Measurements from ENCODE around the gene DUSP18. TPM values are rescaled to one million over a fixed set of nuclear protein-coding genes. Genes with fewer than 3 reads are reported as not detected.
A peak's percentile ranks its signal among the peaks of the same experiment; 100 is the strongest.

Gene DUSP18
- total and polyA plus RNA-seq, 2 of the 4 experiments (the other 2 are of a cell fraction) = 14.9 TPM

GRCh38 chr22:30695871-30696655, 28.4 kb upstream of the DUSP18 start:
- Histone ChIP-seq H3K4me1 (ENCODE audit: control insufficient read depth, insufficient read depth, low read length) (peaks cover 3% of the 10 kb centered on the region; the same call in 1 of the 2 replicates), H3K23ac (ENCODE audit: low read depth, low read length) (no peak overlapping the region), H2BK20ac (ENCODE audit: low read depth, low read length) (no peak overlapping the region), H3K9me3 (ENCODE audit: control insufficient read depth, insufficient read depth, low read length) (no peaks in the 10 kb centered on the region), H3K14ac (replicated peaks; ENCODE audit: low read depth, low read length) (no peak overlapping the region), H4K91ac (ENCODE audit: insufficient read depth, low read depth, low read length) (no peak overlapping the region), H3K4me3 (ENCODE audit: insufficient read depth, low read depth, low read length) (no peak overlapping the region), H3K27ac (ENCODE audit: insufficient read depth, low read length) (no peak overlapping the region), H2BK15ac (ENCODE audit: low read depth, low read length) (no peak overlapping the region), H4K8ac (ENCODE audit: low read depth in 2 of 2, low read length in 2 of 2) (no peak overlapping the region), H2BK5ac (ENCODE audit: low read depth, low read length, poor library complexity, severe bottlenecking) (no peak overlapping the region), H4K20me1 (ENCODE audit: insufficient read depth, low read length) (no peaks in the 10 kb centered on the region), H3K4me2 (ENCODE audit: low read depth, low read length) (no peak overlapping the region), H2BK120ac (ENCODE audit: low read depth, low read length) (no peak overlapping the region), H3K9ac (ENCODE audit: low read depth, low read length) (no peak overlapping the region), H3K9me1 (ENCODE audit: insufficient read depth, low read length) (0 out of 2 replicates have a peak, but pooled peaks cover 2% of the 10 kb centered on the region), H2AK5ac (ENCODE audit: low read depth, low read length) (no peak overlapping the region), H3K27me3 (ENCODE audit: control insufficient read depth, insufficient read depth, low read length) (no peaks in the 10 kb centered on the region; the same call in 1 of the 2 replicates), H4K5ac (ENCODE audit: low read depth, low read length) (no peak overlapping the region), H2AK9ac (replicated peaks; ENCODE audit: low read depth, low read length, poor library complexity) (peak overlapping the region; percentile 2), H3K36me3 (ENCODE audit: control insufficient read depth, insufficient read depth, low read length) (no peaks in the 10 kb centered on the region), H3K79me1 (ENCODE audit: low read depth in 1 of 2, low read length in 2 of 2) (no peaks in the 10 kb centered on the region; a peak in 1 of 4 replicates), H3K18ac (ENCODE audit: low read depth, low read length) (no peak overlapping the region), H3K4ac (ENCODE audit: low read depth, low read length) (no peak overlapping the region), H3K56ac (ENCODE audit: extremely low read depth, insufficient read depth, low read length) (no peak overlapping the region), H2AFZ (replicated peaks; ENCODE audit: low read length, poor library complexity) (no peak overlapping the region)
- in situ Hi-C loops (cut with MboI; ENCODE audit: low sequenced_read_pairs) = no loop called here
- DNase-seq (no peak), ATAC-seq (ENCODE audit: low read depth) (no peak)
- intact Hi-C loops (cut with micrococcal nuclease) = no loop called here
- WGBS, 2 experiments (ENCODE audit: extremely low coverage in 2 of 2, insufficient read length in 1 of 2) = 100% methylated on average over 2 of the region's 7 CpGs; no CpG with 5 or more reads in 1 of the 2 experiments
- CTCF ChIA-PET = no interaction called here
- dilution Hi-C loops (cut with HindIII; ENCODE audit: low sequenced_read_pairs, unreplicated experiment) = no loop called here
- POLR2A ChIA-PET (ENCODE audit: unreplicated experiment) = no interaction called here
- BruUV-seq (replicated peaks) = no TSS peak
- TF ChIP-seq NFE2L2 (IDR thresholded peaks at IDR 0.05; ENCODE audit: low read depth, low read length) (no peak), FOS (IDR thresholded peaks at IDR 0.05; ENCODE audit: low read depth, low read length) (no peak), MAFK (IDR thresholded peaks at IDR 0.05; ENCODE audit: low read depth, low read length) (no peak), RFX5 (IDR thresholded peaks at IDR 0.05; ENCODE audit: low read depth, low read length) (no peak), RAD21 (IDR thresholded peaks at IDR 0.05; ENCODE audit: low read length) (no peak), CHD1 (IDR thresholded peaks at IDR 0.05; ENCODE audit: low read depth, low read length) (no peak), RCOR1 (IDR thresholded peaks at IDR 0.05; ENCODE audit: insufficient replicate concordance, low read length) (no peak), MAZ (IDR thresholded peaks at IDR 0.05; ENCODE audit: borderline replicate concordance, low read depth, low read length) (no peak), CEBPB (IDR thresholded peaks at IDR 0.05; ENCODE audit: low read depth, low read length) (no peak), POLR2A (IDR thresholded peaks at IDR 0.05; ENCODE audit: low read depth, low read length) (no peak), CTCF (conservative IDR thresholded peaks at IDR 0.05; ENCODE audit: low read depth, low read length) (no peak), USF2 (IDR thresholded peaks at IDR 0.05; ENCODE audit: low read depth, low read length) (no peak), BHLHE40 (IDR thresholded peaks at IDR 0.05; ENCODE audit: low read depth, low read length) (no peak), ELK1 (IDR thresholded peaks at IDR 0.05; ENCODE audit: borderline replicate concordance, low read depth, low read length) (no peak), MXI1 (IDR thresholded peaks at IDR 0.05; ENCODE audit: borderline replicate concordance, low read depth, low read length) (no peak)
